ENCODE measurements around the gene FMN1. TPM values are rescaled to one million over a fixed set of nuclear protein-coding genes. Genes with fewer than 3 reads are reported as not detected.

Gene FMN1
- total and polyA plus RNA-seq, 10 of the 15 experiments (the other 5 are each of a cell fraction or from before 2014, with no cell fraction given) = 0.05 to 0.16 (median 0.08) TPM; not detected in 4

DNA sequence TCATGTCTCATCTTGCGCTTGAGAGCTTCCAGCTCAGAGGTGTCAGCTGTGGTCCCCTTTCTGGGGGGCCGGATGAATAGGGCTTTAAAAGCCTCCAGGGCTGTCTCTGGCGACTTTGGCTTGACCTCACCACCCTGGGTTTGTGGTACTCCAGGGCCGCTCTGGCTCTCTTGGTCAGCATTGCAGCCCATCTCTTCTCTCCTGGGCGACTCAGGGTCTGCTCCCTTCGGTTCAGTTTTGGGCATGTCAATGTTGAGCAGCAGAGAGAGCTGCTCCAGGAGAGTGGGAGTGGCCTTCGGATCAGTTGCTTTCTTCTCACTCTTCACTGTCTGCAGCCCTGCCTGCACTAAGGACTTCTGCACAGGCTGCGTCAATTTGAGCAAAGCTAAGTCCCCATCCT is 127.9 kb downstream of the FMN1 start:
- no peaks in the 10 kb centered on the region for H3K4me1 ChIP-seq (ENCODE audit: control insufficient read depth, insufficient read depth, low read length)
- TF ChIP-seq, protein P1, sequence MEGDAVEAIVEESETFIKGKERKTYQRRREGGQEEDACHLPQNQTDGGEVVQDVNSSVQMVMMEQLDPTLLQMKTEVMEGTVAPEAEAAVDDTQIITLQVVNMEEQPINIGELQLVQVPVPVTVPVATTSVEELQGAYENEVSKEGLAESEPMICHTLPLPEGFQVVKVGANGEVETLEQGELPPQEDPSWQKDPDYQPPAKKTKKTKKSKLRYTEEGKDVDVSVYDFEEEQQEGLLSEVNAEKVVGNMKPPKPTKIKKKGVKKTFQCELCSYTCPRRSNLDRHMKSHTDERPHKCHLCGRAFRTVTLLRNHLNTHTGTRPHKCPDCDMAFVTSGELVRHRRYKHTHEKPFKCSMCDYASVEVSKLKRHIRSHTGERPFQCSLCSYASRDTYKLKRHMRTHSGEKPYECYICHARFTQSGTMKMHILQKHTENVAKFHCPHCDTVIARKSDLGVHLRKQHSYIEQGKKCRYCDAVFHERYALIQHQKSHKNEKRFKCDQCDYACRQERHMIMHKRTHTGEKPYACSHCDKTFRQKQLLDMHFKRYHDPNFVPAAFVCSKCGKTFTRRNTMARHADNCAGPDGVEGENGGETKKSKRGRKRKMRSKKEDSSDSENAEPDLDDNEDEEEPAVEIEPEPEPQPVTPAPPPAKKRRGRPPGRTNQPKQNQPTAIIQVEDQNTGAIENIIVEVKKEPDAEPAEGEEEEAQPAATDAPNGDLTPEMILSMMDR (IDR thresholded peaks at IDR 0.05 in 2 of 3, conservative IDR thresholded peaks at IDR 0.05 in 1 of 3; ENCODE audit: control insufficient read depth in 2 of 3, extremely low read depth in 1 of 3, insufficient read depth in 1 of 3, low read depth in 3 of 3, low read length in 3 of 3) = no peak
- TF ChIP-seq, protein P2, sequence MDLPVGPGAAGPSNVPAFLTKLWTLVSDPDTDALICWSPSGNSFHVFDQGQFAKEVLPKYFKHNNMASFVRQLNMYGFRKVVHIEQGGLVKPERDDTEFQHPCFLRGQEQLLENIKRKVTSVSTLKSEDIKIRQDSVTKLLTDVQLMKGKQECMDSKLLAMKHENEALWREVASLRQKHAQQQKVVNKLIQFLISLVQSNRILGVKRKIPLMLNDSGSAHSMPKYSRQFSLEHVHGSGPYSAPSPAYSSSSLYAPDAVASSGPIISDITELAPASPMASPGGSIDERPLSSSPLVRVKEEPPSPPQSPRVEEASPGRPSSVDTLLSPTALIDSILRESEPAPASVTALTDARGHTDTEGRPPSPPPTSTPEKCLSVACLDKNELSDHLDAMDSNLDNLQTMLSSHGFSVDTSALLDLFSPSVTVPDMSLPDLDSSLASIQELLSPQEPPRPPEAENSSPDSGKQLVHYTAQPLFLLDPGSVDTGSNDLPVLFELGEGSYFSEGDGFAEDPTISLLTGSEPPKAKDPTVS (IDR thresholded peaks at IDR 0.05; ENCODE audit: low read depth, low read length) = no peak
- TF ChIP-seq RFX5 (IDR thresholded peaks at IDR 0.05; ENCODE audit: low read depth, low read length) (no peak), YBX1 (IDR thresholded peaks at IDR 0.05) (no peak), GATAD2B (conservative IDR thresholded peaks at IDR 0.05; ENCODE audit: low read depth) (no peak)
- RAD21 ChIA-PET (ENCODE audit: unreplicated experiment) = no interaction called here
- WGBS (ENCODE audit: insufficient coverage, insufficient replicate concordance, low lambda C conversion rate, missing lambda C conversion rate) = 33% methylated on average over 8 of the region's 8 CpGs
- CTCF ChIA-PET = no interaction called here
- ATAC-seq (no peak), DNase-seq (ENCODE audit: low read depth, low spot score) (no peak), FAIRE-seq (no peak)
- H4K20me1 ChIP-seq (ENCODE audit: control insufficient read depth, insufficient read depth) = no peaks in the 10 kb centered on the region
- H3K27ac ChIP-seq (ENCODE audit: control insufficient read depth, insufficient read depth) = no peak overlapping the region
- H3K36me3 ChIP-seq (ENCODE audit: control insufficient read depth in 2 of 2, insufficient read depth in 2 of 2, low read length in 1 of 2) = no peaks in the 10 kb centered on the region
- intact Hi-C loops (cut with micrococcal nuclease; ENCODE audit: unreplicated experiment) = no loop called here
- no TSS peak for BruUV-seq (replicated peaks)
- H2AFZ ChIP-seq (ENCODE audit: control insufficient read depth, low read depth, low read length) = no peak overlapping the region
- in situ Hi-C loops (cut with MboI) = no loop called here
- SMC1A ChIA-PET (ENCODE audit: uncharacterized antibody, unreplicated experiment) = no interaction called here
- peaks cover 3 to 6% of the 10 kb centered on the region in 2 experiments; a peak in 3 of 4 replicates for H3K27me3 ChIP-seq (replicated peaks in 1 of 2; ENCODE audit: control insufficient read depth in 2 of 2, insufficient read depth in 2 of 2, low read length in 1 of 2)
- no peak overlapping the region for H3K4me3 ChIP-seq
- no peaks in the 10 kb centered on the region for H3K9me3 ChIP-seq (replicated peaks; ENCODE audit: control insufficient read depth, insufficient read depth, low read length)
- no peak overlapping the region for H3K9ac ChIP-seq (ENCODE audit: control insufficient read depth, insufficient read depth, low read length)
- POLR2A ChIA-PET = no interaction called here
- no peaks in the 10 kb centered on the region for H3K79me2 ChIP-seq (ENCODE audit: control insufficient read depth, insufficient read depth, low read length)
- H3K4me2 ChIP-seq (ENCODE audit: control insufficient read depth, insufficient read depth) = no peak overlapping the region

Data from GM12878 (cell line).